GM12878 (cell line): ENCODE results near the gene METTL8. TPM values are rescaled to one million over a fixed set of nuclear protein-coding genes. Genes with fewer than 3 reads are reported as not detected.

ENCODE experiments used
- CBFB ChIP-seq: IDR thresholded peaks from 2 replicates; pipeline ENCODE4 v1.6.1; 2016; ENCODE audit warnings: antibody characterized with exemption, low read depth
- CBX5 ChIP-seq: sonication (generic); IDR thresholded peaks from 2 replicates; pipeline ENCODE4 v1.6.1; 2016; ENCODE audit warnings: low read depth, moderate library complexity, mild to moderate bottlenecking, inconsistent platforms
- CHD1 ChIP-seq: IDR thresholded peaks from 2 replicates; pipeline ENCODE4 v1.6.1; 2012; ENCODE audit warnings: low read depth, low read length, improper control_type of control experiment
- EP300 ChIP-seq, 2 experiments: fragments of 150-350 bp in 1 of 2; IDR thresholded peaks; 2 replicates each; pipeline ENCODE4 v1.6.1; 2011 to 2012; ENCODE audit warnings: low read depth in 2 of 2, low read length in 2 of 2, borderline replicate concordance in 1 of 2, improper control_type of control experiment in 1 of 2, inconsistent platforms in 1 of 2; ENCODE audit not compliant: control insufficient read depth in 1 of 2
- FOXK2 ChIP-seq: fragments of 450-650 bp; IDR thresholded peaks from 2 replicates; pipeline ENCODE4 v1.6.1; 2017; ENCODE audit warnings: mild to moderate bottlenecking, moderate library complexity
- IRF4 ChIP-seq: IDR thresholded peaks from 2 replicates; pipeline ENCODE4 v1.6.1; 2011; ENCODE audit warnings: low read depth, low read length
- RFX5 ChIP-seq: IDR thresholded peaks from 2 replicates; pipeline ENCODE4 v1.6.1; 2011; ENCODE audit warnings: low read depth, low read length, improper control_type of control experiment
- RUNX3 ChIP-seq: IDR thresholded peaks from 2 replicates; pipeline ENCODE4 v1.6.1; 2012; ENCODE audit warnings: low read length, inconsistent platforms
- SMARCA5 ChIP-seq: fragments of 450-650 bp; IDR thresholded peaks from 2 replicates; pipeline ENCODE4 v1.6.1; 2017; ENCODE audit warnings: mild to moderate bottlenecking
- TCF12 ChIP-seq: IDR thresholded peaks from 2 replicates; pipeline ENCODE4 v1.6.1; 2011; ENCODE audit warnings: low read depth, mild to moderate bottlenecking, low read length
- WRNIP1 ChIP-seq: IDR thresholded peaks from 2 replicates; pipeline ENCODE4 v1.6.1; 2011; ENCODE audit warnings: low read depth, low read length, improper control_type of control experiment, borderline replicate concordance
- YY1 ChIP-seq: IDR thresholded peaks from 2 replicates; pipeline ENCODE4 v1.6.1; 2011; ENCODE audit warnings: low read depth, mild to moderate bottlenecking, low read length
- polyA plus RNA-seq, 11 experiments: library from polyadenylated mRNA; depleted of rRNA in 4 of 11; unstranded in 6 of 11; stranded (reverse) in 5 of 11; fragments of >200 nt; fragmentation: Nextera tagmentation in 4 of 11; fragmentation: Illumina TruSeq in 1 of 11; extraction: Ambion mirVana in 4 of 11; extraction: Trizol in 1 of 11; gene quantifications; 1 replicate in 1 of 11; 2 replicates in 10 of 11; pipeline versions ENCODE4 v1.2.1 to v1.2.3, GENCODE V29; 2011 to 2016; ENCODE audit warnings: inconsistent platforms in 2 of 11, missing spikeins in 2 of 11, low read depth in 1 of 11
- total RNA-seq, 4 experiments: library from RNA; depleted of rRNA in 3 of 4; stranded (reverse); fragments of >200 nt in 3 of 4; fragmentation: Illumina TruSeq in 1 of 4; extraction: Trizol in 1 of 4; gene quantifications; 2 replicates each; pipeline versions ENCODE4 v1.2.1 to v1.2.3, GENCODE V29; 2013 to 2021
- TF ChIP-seq, protein P1 (sequence below): fragments of 450-650 bp; formaldehyde crosslinking; IDR thresholded peaks from 2 replicates; pipeline ENCODE4 v1.5.0; 2022; ENCODE audit warnings: mild to moderate bottlenecking, missing genetic modification characterization
- TF ChIP-seq, protein P2 (sequence below): IDR thresholded peaks from 2 replicates; pipeline ENCODE4 v1.6.1; 2012; ENCODE audit warnings: low read length, inconsistent platforms
- TF ChIP-seq, protein P3 (sequence below): fragments of 450-650 bp; IDR thresholded peaks from 2 replicates; pipeline ENCODE4 v1.6.1; 2017; ENCODE audit warnings: mild to moderate bottlenecking, low read depth, inconsistent platforms; ENCODE audit not compliant: poor library complexity, severe bottlenecking
- TF ChIP-seq, protein P4 (sequence below): fragments of 450-650 bp; IDR thresholded peaks from 2 replicates; pipeline ENCODE4 v1.6.1; 2017; ENCODE audit warnings: mild to moderate bottlenecking
- TF ChIP-seq, protein P5 (sequence below): fragments of 450-650 bp; IDR thresholded peaks from 2 replicates; pipeline ENCODE4 v1.6.1; 2017; ENCODE audit warnings: borderline replicate concordance
- TF ChIP-seq, protein P6 (sequence below): IDR thresholded peaks from 2 replicates; pipeline ENCODE4 v1.6.1; 2012; ENCODE audit warnings: low read depth, low read length, improper control_type of control experiment

METTL8 gene
- total and polyA plus RNA-seq, 10 of the 15 experiments (the other 5 are each of a cell fraction or from before 2014, with no cell fraction given) = 30.8 to 96.3 (median 51.5) TPM

GRCh38 chr2:171307560-171307959, 126.2 kb downstream of the METTL8 start (continued):
- TF ChIP-seq, protein P1, sequence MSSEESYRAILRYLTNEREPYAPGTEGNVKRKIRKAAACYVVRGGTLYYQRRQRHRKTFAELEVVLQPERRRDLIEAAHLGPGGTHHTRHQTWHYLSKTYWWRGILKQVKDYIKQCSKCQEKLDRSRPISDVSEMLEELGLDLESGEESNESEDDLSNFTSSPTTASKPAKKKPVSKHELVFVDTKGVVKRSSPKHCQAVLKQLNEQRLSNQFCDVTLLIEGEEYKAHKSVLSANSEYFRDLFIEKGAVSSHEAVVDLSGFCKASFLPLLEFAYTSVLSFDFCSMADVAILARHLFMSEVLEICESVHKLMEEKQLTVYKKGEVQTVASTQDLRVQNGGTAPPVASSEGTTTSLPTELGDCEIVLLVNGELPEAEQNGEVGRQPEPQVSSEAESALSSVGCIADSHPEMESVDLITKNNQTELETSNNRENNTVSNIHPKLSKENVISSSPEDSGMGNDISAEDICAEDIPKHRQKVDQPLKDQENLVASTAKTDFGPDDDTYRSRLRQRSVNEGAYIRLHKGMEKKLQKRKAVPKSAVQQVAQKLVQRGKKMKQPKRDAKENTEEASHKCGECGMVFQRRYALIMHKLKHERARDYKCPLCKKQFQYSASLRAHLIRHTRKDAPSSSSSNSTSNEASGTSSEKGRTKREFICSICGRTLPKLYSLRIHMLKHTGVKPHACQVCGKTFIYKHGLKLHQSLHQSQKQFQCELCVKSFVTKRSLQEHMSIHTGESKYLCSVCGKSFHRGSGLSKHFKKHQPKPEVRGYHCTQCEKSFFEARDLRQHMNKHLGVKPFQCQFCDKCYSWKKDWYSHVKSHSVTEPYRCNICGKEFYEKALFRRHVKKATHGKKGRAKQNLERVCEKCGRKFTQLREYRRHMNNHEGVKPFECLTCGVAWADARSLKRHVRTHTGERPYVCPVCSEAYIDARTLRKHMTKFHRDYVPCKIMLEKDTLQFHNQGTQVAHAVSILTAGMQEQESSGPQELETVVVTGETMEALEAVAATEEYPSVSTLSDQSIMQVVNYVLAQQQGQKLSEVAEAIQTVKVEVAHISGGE (CRISPR knock-in tag) = no peak
- peak; percentile 72 for TF ChIP-seq CBFB
- TF ChIP-seq, protein P2, sequence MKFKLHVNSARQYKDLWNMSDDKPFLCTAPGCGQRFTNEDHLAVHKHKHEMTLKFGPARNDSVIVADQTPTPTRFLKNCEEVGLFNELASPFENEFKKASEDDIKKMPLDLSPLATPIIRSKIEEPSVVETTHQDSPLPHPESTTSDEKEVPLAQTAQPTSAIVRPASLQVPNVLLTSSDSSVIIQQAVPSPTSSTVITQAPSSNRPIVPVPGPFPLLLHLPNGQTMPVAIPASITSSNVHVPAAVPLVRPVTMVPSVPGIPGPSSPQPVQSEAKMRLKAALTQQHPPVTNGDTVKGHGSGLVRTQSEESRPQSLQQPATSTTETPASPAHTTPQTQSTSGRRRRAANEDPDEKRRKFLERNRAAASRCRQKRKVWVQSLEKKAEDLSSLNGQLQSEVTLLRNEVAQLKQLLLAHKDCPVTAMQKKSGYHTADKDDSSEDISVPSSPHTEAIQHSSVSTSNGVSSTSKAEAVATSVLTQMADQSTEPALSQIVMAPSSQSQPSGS = peak; percentile 82; the same call in 1 of the 2 replicates
- no peak for TF ChIP-seq CHD1
- TF ChIP-seq, protein P3, sequence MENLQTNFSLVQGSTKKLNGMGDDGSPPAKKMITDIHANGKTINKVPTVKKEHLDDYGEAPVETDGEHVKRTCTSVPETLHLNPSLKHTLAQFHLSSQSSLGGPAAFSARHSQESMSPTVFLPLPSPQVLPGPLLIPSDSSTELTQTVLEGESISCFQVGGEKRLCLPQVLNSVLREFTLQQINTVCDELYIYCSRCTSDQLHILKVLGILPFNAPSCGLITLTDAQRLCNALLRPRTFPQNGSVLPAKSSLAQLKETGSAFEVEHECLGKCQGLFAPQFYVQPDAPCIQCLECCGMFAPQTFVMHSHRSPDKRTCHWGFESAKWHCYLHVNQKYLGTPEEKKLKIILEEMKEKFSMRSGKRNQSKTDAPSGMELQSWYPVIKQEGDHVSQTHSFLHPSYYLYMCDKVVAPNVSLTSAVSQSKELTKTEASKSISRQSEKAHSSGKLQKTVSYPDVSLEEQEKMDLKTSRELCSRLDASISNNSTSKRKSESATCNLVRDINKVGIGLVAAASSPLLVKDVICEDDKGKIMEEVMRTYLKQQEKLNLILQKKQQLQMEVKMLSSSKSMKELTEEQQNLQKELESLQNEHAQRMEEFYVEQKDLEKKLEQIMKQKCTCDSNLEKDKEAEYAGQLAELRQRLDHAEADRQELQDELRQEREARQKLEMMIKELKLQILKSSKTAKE = no peak
- TF ChIP-seq, protein P4, sequence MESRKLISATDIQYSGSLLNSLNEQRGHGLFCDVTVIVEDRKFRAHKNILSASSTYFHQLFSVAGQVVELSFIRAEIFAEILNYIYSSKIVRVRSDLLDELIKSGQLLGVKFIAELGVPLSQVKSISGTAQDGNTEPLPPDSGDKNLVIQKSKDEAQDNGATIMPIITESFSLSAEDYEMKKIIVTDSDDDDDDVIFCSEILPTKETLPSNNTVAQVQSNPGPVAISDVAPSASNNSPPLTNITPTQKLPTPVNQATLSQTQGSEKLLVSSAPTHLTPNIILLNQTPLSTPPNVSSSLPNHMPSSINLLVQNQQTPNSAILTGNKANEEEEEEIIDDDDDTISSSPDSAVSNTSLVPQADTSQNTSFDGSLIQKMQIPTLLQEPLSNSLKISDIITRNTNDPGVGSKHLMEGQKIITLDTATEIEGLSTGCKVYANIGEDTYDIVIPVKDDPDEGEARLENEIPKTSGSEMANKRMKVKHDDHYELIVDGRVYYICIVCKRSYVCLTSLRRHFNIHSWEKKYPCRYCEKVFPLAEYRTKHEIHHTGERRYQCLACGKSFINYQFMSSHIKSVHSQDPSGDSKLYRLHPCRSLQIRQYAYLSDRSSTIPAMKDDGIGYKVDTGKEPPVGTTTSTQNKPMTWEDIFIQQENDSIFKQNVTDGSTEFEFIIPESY = no peak
- TF ChIP-seq, protein P5, sequence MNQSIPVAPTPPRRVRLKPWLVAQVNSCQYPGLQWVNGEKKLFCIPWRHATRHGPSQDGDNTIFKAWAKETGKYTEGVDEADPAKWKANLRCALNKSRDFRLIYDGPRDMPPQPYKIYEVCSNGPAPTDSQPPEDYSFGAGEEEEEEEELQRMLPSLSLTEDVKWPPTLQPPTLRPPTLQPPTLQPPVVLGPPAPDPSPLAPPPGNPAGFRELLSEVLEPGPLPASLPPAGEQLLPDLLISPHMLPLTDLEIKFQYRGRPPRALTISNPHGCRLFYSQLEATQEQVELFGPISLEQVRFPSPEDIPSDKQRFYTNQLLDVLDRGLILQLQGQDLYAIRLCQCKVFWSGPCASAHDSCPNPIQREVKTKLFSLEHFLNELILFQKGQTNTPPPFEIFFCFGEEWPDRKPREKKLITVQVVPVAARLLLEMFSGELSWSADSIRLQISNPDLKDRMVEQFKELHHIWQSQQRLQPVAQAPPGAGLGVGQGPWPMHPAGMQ = no peak
- no peak for TF ChIP-seq YY1
- no peak for TF ChIP-seq WRNIP1
- TF ChIP-seq CBX5 = no peak
- TF ChIP-seq, protein P6, sequence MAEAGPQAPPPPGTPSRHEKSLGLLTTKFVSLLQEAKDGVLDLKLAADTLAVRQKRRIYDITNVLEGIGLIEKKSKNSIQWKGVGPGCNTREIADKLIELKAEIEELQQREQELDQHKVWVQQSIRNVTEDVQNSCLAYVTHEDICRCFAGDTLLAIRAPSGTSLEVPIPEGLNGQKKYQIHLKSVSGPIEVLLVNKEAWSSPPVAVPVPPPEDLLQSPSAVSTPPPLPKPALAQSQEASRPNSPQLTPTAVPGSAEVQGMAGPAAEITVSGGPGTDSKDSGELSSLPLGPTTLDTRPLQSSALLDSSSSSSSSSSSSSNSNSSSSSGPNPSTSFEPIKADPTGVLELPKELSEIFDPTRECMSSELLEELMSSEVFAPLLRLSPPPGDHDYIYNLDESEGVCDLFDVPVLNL = no peak
- peak; percentile 43 to 73; a peak in 2 of 4 replicates for TF ChIP-seq EP300 (IDR thresholded peaks at IDR 0.05; ENCODE audit: borderline replicate concordance in 1 of 2, control insufficient read depth in 1 of 2, low read depth in 2 of 2, low read length in 2 of 2)
- TF ChIP-seq FOXK2 = no peak
- TF ChIP-seq SMARCA5 = no peak
- TF ChIP-seq IRF4 = peak; percentile 39; the same call in 1 of the 2 replicates
- TF ChIP-seq RFX5 = no peak
- TF ChIP-seq RUNX3 = peak; percentile 98
- TF ChIP-seq TCF12 = 0 out of 2 replicates have a peak, but pooled peaks have one; percentile 18
